BLaER1 treated with 17β-estradiol and CSF1 and Interleukin-3, amounts not matched to agents 10 nM and 100 nM (cell line): ENCODE results near the gene KIF20A.

ENCODE experiments used
- H3K27ac ChIP-seq, 11 experiments: shearing (Covaris generic); formaldehyde crosslinking; 2 replicates each; pipeline ENCODE4 v1.8.1; 2022
- H3K27me3 ChIP-seq, 11 experiments: shearing (Covaris generic); formaldehyde crosslinking; 2 replicates each; pipeline ENCODE4 v1.8.1; 2022
- H3K36me3 ChIP-seq, 11 experiments: shearing (Covaris generic); formaldehyde crosslinking; 2 replicates each; pipeline ENCODE4 v1.8.1; 2022
- H3K4me1 ChIP-seq, 10 experiments: shearing (Covaris generic); formaldehyde crosslinking; 2 replicates each; pipeline ENCODE4 v1.8.1; 2022
- H3K4me2 ChIP-seq, 11 experiments: shearing (Covaris generic); formaldehyde crosslinking; 2 replicates each; pipeline ENCODE4 v1.8.1; 2022
- H3K4me3 ChIP-seq, 10 experiments: shearing (Covaris generic); formaldehyde crosslinking; 2 replicates each; pipeline ENCODE4 v1.8.1; 2022
- H3K9ac ChIP-seq, 11 experiments: shearing (Covaris generic); formaldehyde crosslinking; 2 replicates each; pipeline ENCODE4 v1.8.1; 2022
- H3K9me3 ChIP-seq, 11 experiments: shearing (Covaris generic); formaldehyde crosslinking; replicated peaks in 1 of 11; 2 replicates each; pipeline ENCODE4 v1.8.1; 2022
- H4K20me1 ChIP-seq, 11 experiments: shearing (Covaris generic); formaldehyde crosslinking; 2 replicates each; pipeline ENCODE4 v1.8.1; 2022
- Cebpa-rat ChIP-seq, 11 experiments: shearing (Covaris generic); IDR thresholded peaks; 2 replicates each; pipeline ENCODE4 v1.8.1; 2022

Gene KIF20A

GRCh38 chr5:138230981-138231589, 52.2 kb downstream of the KIF20A start:
- TF ChIP-seq Cebpa-rat (IDR thresholded peaks at IDR 0.05), result no peak
- no peaks in the 10 kb centered on the region for H3K27me3 ChIP-seq
- no peak overlapping the region for H3K4me3 ChIP-seq
- H3K9ac ChIP-seq, result no peak overlapping the region
- peaks cover 0 to 7% (median 5%) of the 10 kb centered on the region in 10 experiments; a peak in 14 of 20 replicates for H3K4me1 ChIP-seq
- no peaks in the 10 kb centered on the region for H3K36me3 ChIP-seq
- peaks cover 6 to 12% (median 9%) of the 10 kb centered on the region in 11 experiments for H3K9me3 ChIP-seq
- no peak overlapping the region for H3K27ac ChIP-seq
- H3K4me2 ChIP-seq, result peak overlapping the region in 2 of 11 experiments; percentile 26 to 31; a peak in 1 of 22 replicates
- H4K20me1 ChIP-seq, result no peaks in the 10 kb centered on the region

- H3K27me3 ChIP-seq, result no peaks in the 10 kb centered on the region
- TF ChIP-seq Cebpa-rat (IDR thresholded peaks at IDR 0.05), result no peak
- H3K4me1 ChIP-seq, result peaks cover 0 to 7% (median 5%) of the 10 kb centered on the region in 10 experiments; a peak in 14 of 20 replicates
- H3K9me3 ChIP-seq, result no peaks in the 10 kb centered on the region
- no peaks in the 10 kb centered on the region for H4K20me1 ChIP-seq
- H3K9ac ChIP-seq, result no peak overlapping the region
- no peak overlapping the region for H3K27ac ChIP-seq
- H3K4me2 ChIP-seq, result no peak overlapping the region
- H3K4me3 ChIP-seq, result no peak overlapping the region
- H3K36me3 ChIP-seq, result no peaks in the 10 kb centered on the region
Observed at GRCh38 chr5:138233280-138233679, 54.4 kb downstream of the KIF20A start.

GRCh38 chr5:138234651-138235050, 55.7 kb downstream of the KIF20A start:
- Histone ChIP-seq H3K36me3 (no peaks in the 10 kb centered on the region), H3K27me3 (no peaks in the 10 kb centered on the region), H3K9me3 (no peaks in the 10 kb centered on the region), H4K20me1 (no peaks in the 10 kb centered on the region), H3K4me1 (peaks cover 0 to 9% (median 7%) of the 10 kb centered on the region in 10 experiments; a peak in 14 of 20 replicates), H3K4me2 (no peak overlapping the region), H3K9ac (no peak overlapping the region), H3K4me3 (no peak overlapping the region), H3K27ac (no peak overlapping the region)
- TF ChIP-seq Cebpa-rat (IDR thresholded peaks at IDR 0.05), result no peak
